Peyer's patch (tissue), 4 donors: Measurements from ENCODE around the gene ZNF514. TPM values are rescaled to one million over a fixed set of nuclear protein-coding genes. Genes with fewer than 3 reads are reported as not detected.

Source experiments
- DNase-seq, 3 donors: peaks; one replicate each; pipeline ENCODE4 v3.0.0-alpha.2; 2017 to 2019
- H3K27ac ChIP-seq, 4 donors: fragments of 200-600 bp; sonication (generic); one replicate each; pipeline ENCODE4 v1.5.1; 2016 to 2019
- H3K27me3 ChIP-seq, 2 donors: fragments of 200-600 bp; sonication (generic); one replicate each; pipeline ENCODE4 v1.5.1; 2019
- H3K36me3 ChIP-seq, 3 donors: fragments of 200-600 bp; sonication (generic); one replicate each; pipeline ENCODE4 v1.5.1; 2016 to 2019
- H3K4me1 ChIP-seq, 4 donors: fragments of 200-600 bp; sonication (generic); one replicate each; pipeline ENCODE4 v1.5.1; 2016 to 2019
- H3K4me3 ChIP-seq, 4 donors: fragments of 200-600 bp; sonication (generic); 1 replicate in 3 of 4; 2 replicates in 1 of 4; pipeline ENCODE4 v1.5.1; 2016 to 2019; ENCODE audit warnings: mild to moderate bottlenecking in 1 of 4
- H3K9me3 ChIP-seq, 4 donors: fragments of 200-600 bp; sonication (generic); one replicate each; pipeline ENCODE4 v1.5.1; 2016 to 2019; ENCODE audit warnings: mild to moderate bottlenecking in 1 of 4
- POLR2A ChIP-seq, 2 donors: fragments of 450-650 bp; IDR thresholded peaks; one replicate each; pipeline ENCODE4 v1.5.1; 2017; ENCODE audit warnings: antibody characterized with exemption in 2 of 2, mild to moderate bottlenecking in 2 of 2, moderate library complexity in 2 of 2
- total RNA-seq, 4 donors: library from RNA; depleted of rRNA; stranded (reverse); fragments of >200 nt; gene quantifications; one replicate each; pipeline ENCODE4 v1.1.0, GENCODE V29; 2016
- TF ChIP-seq, protein P1 (sequence below), 6 experiments: fragments of 450-650 bp in 4 of 6; fragments of 200-600 bp in 2 of 6; sonication (generic) in 1 of 6; IDR thresholded peaks; one replicate each; pipeline ENCODE4 v1.5.1; 2017 to 2019; ENCODE audit warnings: antibody characterized with exemption in 6 of 6, mild to moderate bottlenecking in 3 of 6, moderate library complexity in 1 of 6

ZNF514 gene
- total RNA-seq, 4 donors from 2014 or later: 14.2 to 52.0 (median 23.6) TPM

DNA sequence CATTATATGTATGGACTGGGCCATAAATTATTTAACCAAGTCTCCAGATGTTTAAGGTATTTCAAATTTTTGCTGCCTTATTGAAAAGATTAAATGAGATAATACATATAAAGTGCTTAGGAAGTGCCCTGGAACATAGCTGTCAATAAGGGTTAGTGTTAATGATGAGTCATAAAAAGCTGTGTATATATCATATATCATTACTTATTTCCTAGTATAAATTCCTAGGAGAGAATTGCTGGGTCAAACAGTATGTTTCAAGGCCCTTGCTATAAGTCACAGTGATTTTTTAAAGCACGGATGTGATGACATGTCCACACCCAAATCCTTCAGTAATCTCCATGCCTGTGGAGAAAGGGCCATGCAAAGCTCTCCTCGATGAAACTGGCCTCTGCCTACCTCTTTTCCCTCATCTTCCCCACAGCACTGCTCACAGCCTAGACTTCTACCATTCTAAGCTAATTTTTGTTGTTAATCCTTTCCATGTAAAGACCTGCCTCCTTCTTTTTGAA lies 14.4 kb upstream of the ZNF514 start:
- TF ChIP-seq, protein P1, sequence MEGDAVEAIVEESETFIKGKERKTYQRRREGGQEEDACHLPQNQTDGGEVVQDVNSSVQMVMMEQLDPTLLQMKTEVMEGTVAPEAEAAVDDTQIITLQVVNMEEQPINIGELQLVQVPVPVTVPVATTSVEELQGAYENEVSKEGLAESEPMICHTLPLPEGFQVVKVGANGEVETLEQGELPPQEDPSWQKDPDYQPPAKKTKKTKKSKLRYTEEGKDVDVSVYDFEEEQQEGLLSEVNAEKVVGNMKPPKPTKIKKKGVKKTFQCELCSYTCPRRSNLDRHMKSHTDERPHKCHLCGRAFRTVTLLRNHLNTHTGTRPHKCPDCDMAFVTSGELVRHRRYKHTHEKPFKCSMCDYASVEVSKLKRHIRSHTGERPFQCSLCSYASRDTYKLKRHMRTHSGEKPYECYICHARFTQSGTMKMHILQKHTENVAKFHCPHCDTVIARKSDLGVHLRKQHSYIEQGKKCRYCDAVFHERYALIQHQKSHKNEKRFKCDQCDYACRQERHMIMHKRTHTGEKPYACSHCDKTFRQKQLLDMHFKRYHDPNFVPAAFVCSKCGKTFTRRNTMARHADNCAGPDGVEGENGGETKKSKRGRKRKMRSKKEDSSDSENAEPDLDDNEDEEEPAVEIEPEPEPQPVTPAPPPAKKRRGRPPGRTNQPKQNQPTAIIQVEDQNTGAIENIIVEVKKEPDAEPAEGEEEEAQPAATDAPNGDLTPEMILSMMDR (IDR thresholded peaks at IDR 0.05): no peak
- TF ChIP-seq POLR2A (IDR thresholded peaks at IDR 0.05): no peak
- H3K27me3 ChIP-seq: no peaks in the 10 kb centered on the region
- H3K27ac ChIP-seq: no peak overlapping the region
- H3K9me3 ChIP-seq: no peaks in the 10 kb centered on the region
- no peak overlapping the region for H3K4me3 ChIP-seq
- peaks cover 0 to 4% (median 0%) of the 10 kb centered on the region in 3 donors for H3K36me3 ChIP-seq
- DNase-seq: no peak
- H3K4me1 ChIP-seq: no peaks in the 10 kb centered on the region

DNA sequence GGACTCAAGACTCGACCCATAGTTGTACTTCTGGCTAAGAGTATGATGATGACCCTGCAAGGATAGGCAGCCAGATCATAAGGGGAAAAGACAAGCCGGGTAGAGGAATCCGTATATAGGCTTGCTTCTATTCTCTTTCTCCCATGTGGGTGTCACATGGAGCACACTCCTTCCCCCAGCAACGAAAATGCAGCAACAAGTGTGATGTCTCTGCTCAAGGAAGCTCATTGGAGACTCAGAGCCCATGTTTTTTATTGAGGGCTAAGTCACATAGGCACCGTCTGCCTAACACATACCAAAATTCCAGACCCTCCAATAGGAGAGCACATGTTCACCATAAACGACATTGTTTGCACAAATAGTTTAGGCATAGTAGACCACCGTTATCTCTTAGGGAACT lies 12.3 kb upstream of the ZNF514 start:
- Histone ChIP-seq H3K9me3 (no peaks in the 10 kb centered on the region), H3K36me3 (no peaks in the 10 kb centered on the region), H3K4me3 (no peak overlapping the region), H3K27me3 (no peaks in the 10 kb centered on the region), H3K4me1 (peaks cover 0 to under 1% (median 0%) of the 10 kb centered on the region in 4 donors), H3K27ac (no peak overlapping the region)
- DNase-seq: no peak
- TF ChIP-seq POLR2A (IDR thresholded peaks at IDR 0.05): no peak

DNA sequence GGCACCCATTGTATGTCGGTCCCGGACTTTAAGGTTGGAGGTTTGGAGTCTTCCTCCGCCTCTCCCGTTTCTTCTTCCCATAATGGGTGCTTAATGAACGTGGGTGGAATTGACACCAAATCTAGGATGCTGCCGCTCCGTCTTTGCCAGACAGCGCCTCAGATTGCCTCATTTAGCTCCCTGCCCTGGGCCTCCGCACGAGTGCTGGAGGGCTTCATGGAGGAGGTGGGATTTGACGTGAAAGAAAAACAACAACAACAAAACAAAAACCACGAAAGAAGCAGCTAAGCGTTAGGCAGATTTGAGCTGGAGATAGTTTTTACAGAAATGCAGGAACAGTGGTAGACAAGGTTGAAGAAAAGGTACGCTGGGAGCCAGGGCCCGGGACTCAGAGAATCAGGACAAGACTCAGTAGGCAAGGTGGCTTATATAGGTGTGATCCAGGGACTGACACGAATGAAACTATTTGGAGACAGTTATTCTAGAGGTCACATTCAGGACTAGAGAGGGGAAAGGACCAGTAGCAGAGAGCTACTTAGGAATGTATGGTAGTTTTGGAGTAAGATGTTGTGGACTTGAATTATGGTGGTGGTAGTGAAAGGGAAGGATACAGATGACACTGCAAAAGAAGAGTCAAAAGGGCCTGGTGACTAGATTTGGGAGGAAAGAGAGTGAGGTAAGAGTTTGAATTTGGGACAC lies 6.6 kb upstream of the ZNF514 start:
- Histone ChIP-seq H3K36me3 (no peaks in the 10 kb centered on the region), H3K4me3 (peak overlapping the region; percentile 63 to 95 (median 74)), H3K9me3 (no peaks in the 10 kb centered on the region), H3K4me1 (peaks cover 0 to 19% (median 8%) of the 10 kb centered on the region in 4 donors), H3K27ac (peak overlapping the region; percentile 80 to 91 (median 88)), H3K27me3 (no peaks in the 10 kb centered on the region)
- no peak for DNase-seq
- TF ChIP-seq, protein P1 (IDR thresholded peaks at IDR 0.05): no peak
- no peak for TF ChIP-seq POLR2A (IDR thresholded peaks at IDR 0.05)

DNA sequence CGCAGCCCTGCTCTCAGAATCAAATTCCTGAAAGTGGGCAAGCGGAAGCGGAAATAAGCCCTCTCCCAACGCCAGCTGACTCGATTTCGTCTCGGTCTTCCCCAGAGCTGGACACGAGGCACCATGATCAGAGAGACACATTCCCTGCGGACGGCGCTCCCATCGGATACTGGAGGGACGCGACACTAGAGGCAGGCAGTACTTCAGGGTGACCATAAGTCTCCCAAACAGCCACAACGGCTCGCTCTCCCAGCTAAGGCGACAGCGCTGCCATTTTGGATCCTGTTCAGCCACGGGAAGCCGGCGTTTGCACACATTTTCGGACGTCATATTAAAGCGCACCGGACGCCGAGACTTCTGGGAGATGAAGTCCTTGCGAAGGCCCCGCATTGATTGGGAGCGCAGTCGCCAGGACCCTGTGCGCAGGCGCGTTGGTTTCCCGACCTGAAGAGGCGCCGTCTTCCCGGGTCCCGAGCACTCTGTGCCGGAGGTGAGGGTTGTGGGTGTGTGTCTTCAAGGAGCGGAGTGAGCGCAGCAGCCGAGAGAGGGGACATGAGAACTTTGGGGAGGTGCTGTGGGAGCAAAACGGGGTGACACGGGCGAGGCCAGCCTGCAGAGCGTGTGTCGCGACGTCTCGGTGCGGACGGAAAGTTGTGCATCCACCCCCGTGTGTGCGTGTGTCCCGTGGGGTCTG lies 5.9 kb upstream of the ZNF514 start, which contains the start of gene ZNF2:
Gene ZNF2 (plus strand): TSS at position 439 of the 694 bp plus-strand sequence. CDS start 10,418 bp downstream, outside the sequence.
- peaks cover 0 to 19% (median 8%) of the 10 kb centered on the region in 4 donors for H3K4me1 ChIP-seq
- H3K27ac ChIP-seq: peak within 1 kb of the TSS; percentile 80 to 91 (median 88)
- TF ChIP-seq, protein P1 (IDR thresholded peaks at IDR 0.05): peak in 1 of 6 experiments; percentile 17
- peak; percentile 50 to 73 for TF ChIP-seq POLR2A (IDR thresholded peaks at IDR 0.05)
- H3K36me3 ChIP-seq: no peaks in the 10 kb centered on the region
- no peaks in the 10 kb centered on the region for H3K27me3 ChIP-seq
- DNase-seq: peak; percentile 98 to 99 (median 98)
- H3K4me3 ChIP-seq: peak within 1 kb of the TSS; percentile 63 to 95 (median 74)
- H3K9me3 ChIP-seq: no peaks in the 10 kb centered on the region

DNA sequence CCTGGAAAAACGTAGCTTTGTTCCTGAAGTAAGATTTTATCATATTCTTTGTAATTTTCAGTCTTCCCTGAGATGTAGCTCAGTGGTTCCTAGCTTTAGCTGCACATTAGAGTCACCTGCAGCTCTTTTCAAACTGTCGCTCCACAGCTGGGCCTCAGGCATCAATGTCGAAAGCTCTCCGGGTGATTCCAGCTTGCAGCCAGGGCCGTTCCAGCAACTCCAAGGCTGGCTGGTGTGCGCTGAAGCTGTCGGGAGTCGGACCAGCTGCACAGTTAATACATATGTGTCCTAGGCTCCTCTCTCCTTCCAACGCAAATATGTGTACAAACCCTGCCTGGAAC lies 5.4 kb upstream of the ZNF514 start:
- Histone ChIP-seq H3K27ac (peak overlapping the region; percentile 80 to 91 (median 88)), H3K4me3 (peak overlapping the region; percentile 63 to 95 (median 74)), H3K4me1 (peaks cover 0 to 19% (median 8%) of the 10 kb centered on the region in 4 donors), H3K9me3 (no peaks in the 10 kb centered on the region), H3K36me3 (no peaks in the 10 kb centered on the region), H3K27me3 (no peaks in the 10 kb centered on the region)
- DNase-seq: no peak
- TF ChIP-seq, protein P1 (IDR thresholded peaks at IDR 0.05): no peak
- TF ChIP-seq POLR2A (IDR thresholded peaks at IDR 0.05): no peak
